NCI-H2029 (cell line): ENCODE results near the gene APELA.
"Not testable (repeated sequence)": the region's sequence is repeated elsewhere in the genome, so short reads cannot be mapped to it uniquely, and the experiment has no call there.

Experiments
- DNase-seq: peaks from one replicate; lab custom pipeline; 2025; lab: John Stamatoyannopoulos, UW

APELA gene

DNA sequence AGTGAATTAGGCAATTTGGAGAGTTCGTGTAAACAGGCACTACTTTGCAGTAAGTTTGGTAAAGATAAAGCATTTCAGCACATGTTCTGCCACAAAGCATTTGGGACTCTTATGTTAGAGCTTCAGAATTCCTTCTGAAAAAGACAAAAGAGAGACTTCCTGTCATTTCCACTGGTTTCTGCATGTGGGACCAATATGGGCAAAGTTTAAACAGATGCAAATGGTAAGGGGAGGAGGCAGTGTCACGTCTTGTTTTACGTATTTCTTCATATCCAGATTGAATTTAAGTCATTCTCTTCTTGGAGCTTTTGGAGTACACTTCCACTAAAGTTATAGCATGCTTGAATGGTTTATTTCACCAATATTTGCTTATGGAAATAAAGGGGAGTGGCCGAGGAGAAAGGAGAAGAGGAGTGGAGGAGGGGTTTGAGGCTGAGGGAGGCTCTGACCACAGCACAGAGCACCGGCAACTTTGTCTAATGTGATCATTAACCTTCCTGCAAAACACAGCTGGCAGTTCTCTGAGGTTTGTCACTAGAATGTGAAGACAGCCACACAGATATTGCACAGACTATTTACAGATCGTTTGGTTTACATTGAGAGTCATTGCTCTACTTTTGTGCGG is at the start of gene APELA:
Gene APELA (plus strand): TSS at position 479 of the 625 bp plus-strand sequence. CDS start 154 bp downstream, outside the sequence.
- no peak for DNase-seq

GRCh38 chr4:164828955-164829354 is 48.0 kb upstream of the APELA start:
- no peak for DNase-seq

- no peak for DNase-seq
Observed at GRCh38 chr4:164846566-164846965, 30.4 kb upstream of the APELA start.

- no peak for DNase-seq
Observed at GRCh38 chr4:164847016-164847415, 30.0 kb upstream of the APELA start.

- no peak for DNase-seq
Observed at GRCh38 chr4:164847967-164848649, 28.9 kb upstream of the APELA start.

GRCh38 chr4:164856396-164856795 is 20.6 kb upstream of the APELA start:
- DNase-seq = no peak

DNA sequence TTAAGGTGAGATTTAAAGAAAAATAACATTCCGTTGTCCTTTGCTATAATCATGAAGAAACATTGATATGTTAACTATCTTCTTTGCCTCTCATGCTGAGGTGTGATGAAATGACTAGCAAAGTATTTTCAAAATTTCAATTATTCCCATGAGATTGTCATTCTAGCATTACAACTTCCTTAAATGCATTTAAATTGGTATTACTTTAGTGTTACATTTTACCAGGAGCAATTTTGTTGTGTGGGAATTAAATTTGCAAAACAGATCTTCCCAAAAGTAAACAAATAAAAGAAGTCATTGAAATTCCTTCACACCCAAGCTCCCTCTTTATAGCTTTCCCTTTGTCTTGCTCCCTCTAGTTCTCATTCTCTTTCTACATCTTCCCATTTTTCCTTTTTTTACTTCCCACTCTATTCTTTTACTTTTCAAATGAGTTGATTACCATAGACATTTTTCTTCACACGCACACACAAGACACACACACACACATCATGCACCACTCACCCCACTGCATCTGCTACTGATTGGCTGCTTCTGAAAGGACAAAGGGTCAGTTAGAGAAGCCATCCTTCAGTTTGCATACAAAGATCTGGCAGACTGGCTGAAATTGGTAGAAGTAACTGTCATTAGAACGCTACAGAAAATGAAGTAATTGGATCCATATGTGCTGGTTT is 10.0 kb upstream of the APELA start:
- DNase-seq = no peak

DNA sequence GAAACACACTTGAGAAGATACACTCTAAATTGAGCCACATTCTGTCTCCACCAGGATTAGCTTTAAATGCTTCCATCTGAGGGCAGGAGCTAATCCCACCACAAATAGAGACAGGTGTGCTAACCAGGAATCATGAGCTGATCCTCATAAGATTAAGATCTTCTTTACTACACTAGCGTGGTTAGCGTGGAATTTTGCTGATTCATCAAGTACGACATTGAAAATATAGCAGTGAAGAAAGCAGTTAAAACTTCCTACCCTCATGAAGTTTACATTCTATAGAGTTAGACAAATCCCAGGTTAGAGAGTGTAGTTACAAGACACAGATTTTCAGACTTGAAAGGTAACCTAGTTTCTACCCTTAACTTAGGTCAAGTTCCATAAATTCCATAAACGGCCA is 5.3 kb upstream of the APELA start:
- no peak for DNase-seq

DNA sequence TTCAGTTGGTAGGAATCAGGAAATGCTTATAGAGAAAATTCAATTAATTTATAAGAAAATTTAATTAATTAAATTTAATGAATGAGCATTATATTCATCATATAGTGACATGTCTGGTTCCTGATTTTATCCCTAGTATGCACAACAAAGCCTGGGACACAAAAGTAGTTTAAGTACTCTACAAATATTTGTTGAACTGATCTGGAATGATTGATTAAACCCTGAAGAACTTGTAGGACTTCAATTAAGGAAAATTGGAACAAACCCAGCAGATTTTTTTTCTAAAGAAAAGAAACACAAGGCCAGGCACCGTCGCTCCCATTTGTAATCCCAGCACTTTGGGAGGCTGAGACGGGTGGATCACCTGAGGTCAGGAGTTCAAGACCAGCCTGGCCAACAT is 4.5 kb upstream of the APELA start:
- DNase-seq = no peak

GRCh38 chr4:164874789-164875188 is 2.2 kb upstream of the APELA start:
- no peak for DNase-seq

GRCh38 chr4:164880489-164881262 is 3.7 kb downstream of the APELA start:
- no peak for DNase-seq

DNA sequence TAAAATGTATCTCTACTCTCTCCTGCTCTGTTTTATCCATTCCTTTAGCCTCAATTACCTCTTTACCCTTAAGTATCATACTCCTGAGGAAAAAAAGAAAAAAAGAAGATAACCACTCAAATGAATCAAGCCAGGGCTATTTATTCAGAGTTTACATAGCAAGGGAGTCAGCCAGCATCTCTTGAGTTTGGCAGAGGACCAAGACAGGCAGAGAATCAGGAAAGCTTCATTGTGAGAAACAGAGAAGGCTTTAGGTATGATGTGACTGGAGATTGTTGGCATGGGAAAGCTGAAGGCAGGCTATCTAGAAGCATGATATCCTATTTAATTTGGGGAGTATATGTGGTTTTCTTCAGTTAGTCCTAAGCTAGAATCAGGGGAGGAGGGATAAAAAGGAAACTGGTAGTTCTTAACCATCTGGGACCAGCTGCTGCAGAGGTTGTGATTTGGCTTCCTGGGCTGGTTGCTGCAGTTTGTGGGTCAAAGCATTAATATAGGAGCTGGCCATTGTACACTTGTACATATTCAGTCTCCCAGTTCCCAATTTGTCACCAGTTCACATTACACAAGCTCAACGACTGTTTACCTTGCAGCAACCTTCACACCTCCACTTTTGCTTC is 11.2 kb downstream of the APELA start:
- no peak for DNase-seq

DNA sequence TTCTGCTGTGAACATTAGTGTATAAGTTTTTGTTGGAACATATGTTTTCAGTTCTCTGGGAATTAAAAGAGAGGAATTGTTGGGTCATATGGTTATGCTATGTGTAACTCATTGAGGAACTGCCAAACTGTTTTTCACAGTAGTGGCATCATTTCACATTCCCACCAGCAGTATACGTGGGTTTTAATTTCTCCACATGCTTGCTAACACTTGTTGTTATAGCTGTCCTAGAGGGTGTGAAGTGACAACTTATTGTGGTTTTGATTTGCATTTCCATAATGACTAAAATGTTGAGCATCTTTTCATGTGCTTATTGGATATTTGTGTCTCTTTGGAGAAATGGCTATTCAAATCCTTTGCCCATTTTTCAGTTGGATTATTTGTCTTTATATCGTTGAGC is 13.7 kb downstream of the APELA start:
- no peak for DNase-seq

DNA sequence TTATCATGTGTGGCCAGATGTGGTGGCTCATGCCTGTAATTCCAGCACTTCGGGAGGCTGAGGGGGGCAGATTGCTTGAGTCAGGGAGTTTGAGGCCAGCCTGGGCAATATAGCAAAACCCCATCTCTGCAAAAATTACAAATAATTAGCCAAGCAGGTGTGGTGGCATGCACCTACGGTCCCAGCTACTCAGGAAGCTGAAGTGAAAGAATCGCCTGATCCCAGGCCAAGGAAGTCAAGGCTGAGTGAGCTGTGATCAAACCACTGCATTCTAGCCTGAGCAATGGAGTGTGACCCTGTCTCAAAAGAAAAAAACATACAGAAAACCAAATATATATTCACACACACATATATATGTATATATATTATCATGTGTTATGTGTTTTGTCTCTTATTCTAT is 15.0 kb downstream of the APELA start:
- DNase-seq = no peak

GRCh38 chr4:164894702-164895101 is 17.7 kb downstream of the APELA start:
- no peak for DNase-seq

- no peak for DNase-seq
Observed at GRCh38 chr4:164902608-164903007, 25.6 kb downstream of the APELA start.

GRCh38 chr4:164904336-164904735 is 27.4 kb downstream of the APELA start:
- no peak for DNase-seq

DNA sequence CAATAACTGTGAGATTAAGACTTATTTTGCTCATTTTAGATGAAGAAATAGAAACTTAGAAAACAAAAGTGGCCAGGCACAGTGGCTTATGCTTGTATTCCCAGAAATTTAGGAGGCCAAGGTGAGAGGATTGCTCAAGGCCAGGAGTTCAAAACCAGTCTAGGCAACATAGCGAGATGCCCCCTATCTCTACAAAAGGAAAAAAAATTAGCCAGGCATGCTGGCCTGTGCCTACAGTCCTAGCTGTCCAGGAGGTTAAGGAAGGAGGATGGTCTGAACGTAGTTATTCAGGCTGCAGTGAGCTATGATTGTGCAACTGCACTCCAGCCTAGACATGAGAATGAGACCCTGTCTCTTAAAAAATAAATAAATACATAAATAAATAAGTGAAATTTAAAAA is 28.0 kb downstream of the APELA start:
- DNase-seq = no peak

DNA sequence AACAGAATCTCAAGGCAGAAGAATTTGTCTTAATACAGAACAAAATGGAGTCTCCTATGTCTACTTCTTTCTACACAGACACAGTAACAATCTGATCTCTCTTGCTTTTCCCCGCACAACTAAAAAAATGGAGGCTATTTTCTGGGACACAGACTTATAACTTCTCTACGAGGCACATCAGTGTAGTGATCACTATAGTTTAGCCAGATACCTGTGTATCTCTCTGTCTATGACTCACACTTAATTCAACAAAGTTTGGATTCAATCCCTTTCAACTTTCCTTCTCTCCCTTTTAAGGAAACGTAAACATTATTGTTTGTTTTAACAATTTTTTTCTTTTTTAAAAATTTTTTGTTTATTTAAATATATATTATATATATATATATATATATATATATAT is 29.4 kb downstream of the APELA start:
- DNase-seq = no peak

DNA sequence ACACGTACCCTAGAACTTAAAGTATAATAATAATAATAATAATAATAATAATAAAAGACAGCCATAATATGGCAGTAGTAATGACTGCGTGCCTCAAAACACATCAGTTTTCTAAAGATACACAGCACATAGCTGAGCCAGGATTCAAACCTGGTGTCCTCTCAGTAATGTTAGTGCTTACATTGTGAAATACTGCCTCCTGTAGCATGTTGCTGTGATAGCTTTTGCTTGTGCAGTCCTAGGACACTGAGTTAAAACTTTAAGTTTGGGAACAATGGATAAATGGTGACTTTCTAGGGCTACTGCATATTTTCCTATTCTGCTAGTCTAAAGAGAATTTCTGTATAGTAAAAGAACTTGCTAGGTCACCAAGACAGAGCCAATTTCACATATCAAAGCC is 36.5 kb downstream of the APELA start:
- not testable (repeated sequence) for DNase-seq

DNA sequence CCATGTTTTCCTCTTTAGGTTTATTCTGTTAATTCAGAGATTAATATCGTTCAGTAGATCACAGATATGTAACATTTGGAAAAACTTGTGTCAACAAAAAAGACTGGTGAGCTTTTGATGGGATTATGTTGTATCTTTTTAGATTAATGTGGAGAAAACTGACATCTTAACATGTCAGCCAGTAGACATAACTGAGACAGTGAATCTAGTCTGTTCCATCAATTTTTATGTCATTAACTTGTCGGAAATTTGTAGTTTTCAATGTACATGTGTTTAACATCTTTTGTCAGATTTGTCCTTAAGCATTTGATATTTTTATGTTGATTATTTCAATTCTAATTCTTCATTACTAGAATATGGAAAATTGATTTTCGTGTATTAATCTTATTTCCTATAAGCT is 42.0 kb downstream of the APELA start:
- DNase-seq = no peak

- no peak for DNase-seq
Observed at GRCh38 chr4:164924670-164925238, 47.8 kb downstream of the APELA start.
